GM19452 (cell line): Measurements from ENCODE around the gene HSD17B13.
"Not testable (repeated sequence)": the region's sequence is repeated elsewhere in the genome, so short reads cannot be mapped to it uniquely, and the experiment has no call there.

Experiments
- ATAC-seq: cut with Tn5 transposase; IDR thresholded peaks from one replicate; pipeline ENCODE4 v1.9.1; 2021; ENCODE audit not compliant: unreplicated experiment

HSD17B13 gene

GRCh38 chr4:87317527-87317926, 5.2 kb downstream of the HSD17B13 start:
- ATAC-seq: no peak

- no peak for ATAC-seq
Observed at GRCh38 chr4:87316961-87317360, 5.7 kb downstream of the HSD17B13 start.

GRCh38 chr4:87315000-87315399, 7.7 kb downstream of the HSD17B13 start:
- ATAC-seq: not testable (repeated sequence)

DNA sequence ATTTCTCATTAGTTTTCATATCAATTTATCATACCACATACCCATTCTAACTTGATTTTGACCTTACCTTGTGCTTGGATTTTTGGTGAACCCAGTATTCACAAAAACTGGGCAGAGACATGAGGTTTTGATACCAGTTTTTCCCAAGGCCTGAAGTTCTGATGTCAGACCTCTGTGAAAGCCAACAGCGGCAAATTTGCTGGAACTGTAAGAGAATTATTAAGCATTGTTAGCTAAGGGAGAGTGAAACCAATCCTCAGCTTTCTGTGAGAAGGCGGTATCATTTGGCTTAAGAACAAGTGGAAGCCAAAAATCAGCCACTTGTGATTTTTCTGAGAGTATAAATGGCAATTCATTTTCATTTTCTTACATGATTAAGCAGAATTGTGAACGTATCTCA, 8.9 kb downstream of the HSD17B13 start:
- no peak for ATAC-seq

DNA sequence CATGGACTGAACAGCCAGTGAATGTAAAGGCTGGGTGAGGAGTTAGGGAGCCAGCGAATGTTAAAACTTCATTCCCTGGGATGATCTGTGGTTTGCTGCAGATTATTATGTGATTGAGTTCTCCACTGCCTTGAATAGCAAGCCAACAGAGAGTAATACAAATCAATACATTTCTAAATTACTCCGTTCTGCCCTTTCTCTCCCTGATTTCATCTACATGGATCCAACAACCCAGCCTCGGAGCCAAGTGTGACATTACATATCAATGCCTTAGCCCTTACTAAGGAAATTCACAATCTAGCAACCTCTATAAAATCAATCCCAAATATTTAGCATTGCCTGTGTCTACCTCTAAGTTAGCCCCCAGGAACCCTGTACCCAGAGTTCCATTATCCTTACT, 11.0 kb downstream of the HSD17B13 start:
- no peak for ATAC-seq

DNA sequence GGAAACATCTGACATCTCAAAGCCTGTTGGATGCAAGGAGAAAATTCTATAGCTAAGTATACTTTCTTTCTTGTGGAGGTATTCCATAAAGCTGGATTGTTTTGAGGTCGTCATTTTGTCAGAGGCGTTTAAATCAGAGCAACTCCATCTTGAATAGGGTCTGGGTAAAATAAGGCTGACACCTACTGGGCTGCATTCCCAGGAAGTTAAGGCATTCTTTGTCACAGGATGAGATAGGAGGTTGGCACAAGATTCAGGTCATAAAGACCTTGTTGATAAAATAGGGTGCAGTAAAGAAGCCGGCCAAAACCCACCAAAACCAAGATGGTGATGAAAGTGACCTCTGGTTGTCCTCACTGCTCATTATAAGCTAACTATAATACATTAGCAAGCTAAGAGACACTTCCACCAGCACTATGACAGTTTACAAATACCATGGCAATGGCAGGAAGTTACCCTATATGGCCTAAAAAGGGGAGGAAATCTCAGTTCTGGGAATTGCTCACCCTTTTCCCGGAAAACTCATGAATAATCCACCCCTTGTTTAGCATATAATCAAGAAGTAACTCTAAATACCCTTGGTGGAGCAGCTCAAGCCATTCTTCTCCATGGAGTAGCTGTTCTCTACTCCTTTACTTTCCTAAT, 11.9 kb downstream of the HSD17B13 start:
- ATAC-seq: no peak

GRCh38 chr4:87309625-87310024, 13.1 kb downstream of the HSD17B13 start:
- no peak for ATAC-seq

GRCh38 chr4:87306056-87306455, 16.6 kb downstream of the HSD17B13 start:
- no peak for ATAC-seq

- no peak for ATAC-seq
Observed at GRCh38 chr4:87305562-87305961, 17.1 kb downstream of the HSD17B13 start.

- no peak for ATAC-seq
Observed at GRCh38 chr4:87304745-87305432, 17.8 kb downstream of the HSD17B13 start.

DNA sequence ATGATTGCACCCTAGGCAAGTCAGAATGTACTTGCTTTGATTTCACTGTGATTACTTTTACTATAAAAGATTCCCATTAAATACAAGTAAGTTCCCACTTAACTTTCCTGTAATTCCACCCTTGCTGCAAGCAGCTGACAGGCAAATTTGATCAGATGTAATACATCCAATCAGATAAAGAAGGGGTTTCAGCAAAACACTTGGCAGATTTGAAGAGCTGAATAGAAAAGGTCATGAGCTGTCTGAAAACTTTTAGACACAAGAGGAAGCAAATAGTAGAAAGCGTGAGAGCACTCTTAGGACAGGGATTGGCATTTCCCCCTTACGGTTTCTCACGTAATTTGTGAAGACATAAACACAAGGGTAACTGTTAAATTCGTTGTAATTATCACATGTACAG, 22.8 kb downstream of the HSD17B13 start:
- ATAC-seq: no peak

- no peak for ATAC-seq
Observed at GRCh38 chr4:87298362-87298761, 24.3 kb downstream of the HSD17B13 start.

GRCh38 chr4:87294911-87295310, 27.8 kb downstream of the HSD17B13 start:
- not testable (repeated sequence) for ATAC-seq

DNA sequence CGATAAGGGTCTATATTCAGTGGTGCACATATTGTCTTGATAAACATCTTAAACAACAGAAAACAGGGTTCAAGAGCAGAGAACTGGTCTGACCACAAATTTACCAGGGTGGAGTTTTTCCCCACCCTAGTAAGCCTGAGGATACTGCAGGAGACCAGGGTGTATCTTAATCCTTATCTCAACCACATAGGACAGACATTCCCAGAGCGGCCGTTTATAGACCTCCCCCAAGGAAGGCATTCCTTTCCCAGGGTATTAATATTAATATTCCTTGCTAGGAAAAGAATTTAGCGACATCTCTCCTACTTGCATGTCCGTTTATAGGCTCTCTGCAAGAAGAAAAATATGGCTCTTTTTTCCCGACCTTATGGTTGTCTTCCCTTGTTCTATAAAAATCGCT, 28.8 kb downstream of the HSD17B13 start:
- ATAC-seq: not testable (repeated sequence)

DNA sequence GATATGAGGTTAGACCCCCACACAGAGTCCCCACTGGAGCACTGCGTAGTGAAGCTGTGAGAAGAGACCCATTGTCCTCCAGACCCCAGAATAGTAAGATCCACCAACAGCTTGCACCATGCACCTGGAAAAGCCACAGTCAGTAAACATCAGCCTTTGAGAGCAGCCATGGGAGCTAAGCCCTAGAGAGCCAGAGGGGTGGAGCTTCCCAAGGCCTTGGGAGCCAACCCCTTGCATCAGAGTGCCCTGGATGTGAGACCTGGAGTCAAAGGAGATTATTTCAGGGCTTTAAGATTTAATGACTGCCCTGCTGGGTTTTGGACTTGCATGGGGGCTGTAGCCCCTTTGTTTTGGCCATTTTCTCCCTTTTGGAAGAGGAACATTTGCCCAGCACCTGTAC, 35.7 kb downstream of the HSD17B13 start:
- ATAC-seq: no peak

DNA sequence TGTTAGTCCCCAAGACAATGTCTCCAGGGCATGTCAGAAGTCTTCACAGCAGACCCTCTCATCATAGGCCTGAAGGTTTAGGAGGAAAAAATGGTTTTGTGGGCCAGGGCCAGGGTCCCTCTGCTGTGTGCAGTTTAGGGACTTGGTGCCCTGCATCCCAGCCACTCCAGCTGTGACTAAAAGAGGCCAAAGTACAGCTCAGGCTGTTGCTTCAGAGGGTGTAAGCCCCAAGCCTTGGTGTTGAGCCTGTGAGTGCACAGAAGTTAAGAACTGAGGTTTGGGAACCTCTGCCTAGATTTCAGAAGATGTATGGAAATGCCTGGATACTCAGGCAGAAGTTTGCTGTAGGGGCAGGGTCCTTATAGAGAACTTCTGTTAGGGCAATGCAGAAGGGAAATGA, 38.4 kb downstream of the HSD17B13 start:
- ATAC-seq: not testable (repeated sequence)

GRCh38 chr4:87283151-87283550, 39.5 kb downstream of the HSD17B13 start:
- no peak for ATAC-seq

DNA sequence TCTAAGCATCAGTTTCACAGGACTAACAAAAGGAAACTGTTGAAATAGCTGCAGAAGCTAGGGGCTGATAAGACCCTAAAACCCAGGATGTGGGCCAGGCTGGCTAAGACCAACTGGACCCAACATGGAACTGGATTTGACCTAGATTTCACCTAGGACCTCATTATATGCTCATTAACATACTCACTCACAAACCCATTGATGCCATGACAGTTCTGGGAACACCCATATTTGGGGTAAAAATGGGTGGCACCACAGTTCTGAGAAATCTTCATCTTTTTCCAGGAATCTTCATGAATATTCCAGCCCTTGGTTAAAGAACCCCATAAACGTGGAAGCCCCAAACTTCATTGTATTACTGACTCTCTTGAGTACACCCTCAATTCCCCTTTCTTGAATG, 41.1 kb downstream of the HSD17B13 start:
- ATAC-seq: no peak

GRCh38 chr4:87278335-87278794, 44.3 kb downstream of the HSD17B13 start:
- no peak for ATAC-seq

- no peak for ATAC-seq
Observed at GRCh38 chr4:87275311-87275710, 47.4 kb downstream of the HSD17B13 start.

GRCh38 chr4:87274803-87275202, 47.9 kb downstream of the HSD17B13 start:
- ATAC-seq: no peak

DNA sequence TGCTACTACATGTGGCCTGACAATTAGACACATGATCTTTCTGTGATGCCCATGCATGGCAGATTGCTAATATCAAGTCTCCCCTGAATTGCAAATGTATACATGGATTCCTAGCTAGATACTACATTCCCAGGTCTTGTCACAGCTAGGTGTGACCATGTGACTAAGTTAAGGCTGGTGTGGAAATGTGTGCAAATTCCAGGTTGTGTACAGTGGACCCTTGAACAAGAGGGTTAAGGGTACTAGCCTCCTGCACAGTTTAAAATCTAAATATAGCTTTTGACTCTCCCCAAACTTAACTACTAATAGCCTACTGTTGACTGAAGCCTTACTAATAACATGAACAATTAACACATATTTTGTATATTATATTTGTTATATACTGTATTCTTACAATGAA, 48.4 kb downstream of the HSD17B13 start:
- no peak for ATAC-seq

DNA sequence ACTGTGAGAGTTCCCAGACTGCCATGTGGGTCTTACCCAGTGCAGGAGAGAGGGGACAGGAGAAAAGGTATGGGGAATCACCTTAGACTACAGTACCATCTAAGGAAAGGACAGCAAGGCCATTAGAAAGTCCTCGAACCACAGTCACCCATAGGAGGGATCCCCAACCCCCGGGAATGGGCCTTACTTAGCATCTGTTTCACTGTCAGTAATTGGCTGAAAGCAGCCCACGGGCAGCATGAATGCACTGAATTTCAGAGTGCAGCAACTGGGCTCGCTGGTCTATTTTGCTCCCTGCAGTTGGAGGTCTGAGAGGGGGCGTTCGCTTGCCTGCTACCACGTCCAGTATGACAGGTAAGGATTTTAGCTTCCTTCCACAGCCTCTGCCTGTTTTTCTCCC, 51.9 kb downstream of the HSD17B13 start:
- ATAC-seq: no peak
